H1 (cell line): ENCODE data around the gene ARHGEF4. TPM values are rescaled to one million over a fixed set of nuclear protein-coding genes. Genes with fewer than 3 reads are reported as not detected.
"Not testable (repeated sequence)": the region's sequence is repeated elsewhere in the genome, so short reads cannot be mapped to it uniquely, and the experiment has no call there.

Experiments
- CTCF ChIA-PET: fragments of 300-600 bp; sonication (Branson Sonifier 250); formaldehyde crosslinking; loops from one replicate; lab custom pipeline; 2021; ENCODE audit not compliant: partially characterized antibody; lab: Charles Lee
- POLR2A ChIA-PET: fragments of 300-600 bp; sonication (Branson Sonifier 250); formaldehyde crosslinking; loops from one replicate; lab custom pipeline; 2021; ENCODE audit warnings: inconsistent platforms; ENCODE audit not compliant: partially characterized antibody; lab: Charles Lee
- DNase-seq, 2 experiments: peaks; one replicate each; pipeline versions ENCODE4 v3.0.0 to v3.0.0-alpha.2; 2010 to 2022; ENCODE audit warnings: low spot score in 2 of 2, low read depth in 1 of 2, mixed read lengths in 1 of 2
- FAIRE-seq: peaks from 2 replicates; lab custom pipeline; 2011; peaks lifted over from hg19 to GRCh38; lab: Jason Lieb, UNC
- H2AFZ ChIP-seq: 2 replicates; pipeline ENCODE4 v1.8.1; 2012; ENCODE audit warnings: low read length, inconsistent platforms
- H2AK5ac ChIP-seq: 2 replicates; pipeline ENCODE4 v1.6.1; 2013; ENCODE audit warnings: low read depth, low read length
- H2BK120ac ChIP-seq: replicated peaks from 2 replicates; pipeline ENCODE3; 2013; ENCODE audit warnings: low read depth, low read length, inconsistent platforms
- H2BK12ac ChIP-seq: 2 replicates; pipeline ENCODE4 v1.6.1; 2013; ENCODE audit warnings: low read depth, low read length
- H2BK15ac ChIP-seq: 2 replicates; pipeline ENCODE4 v1.6.1; 2013; ENCODE audit warnings: low read length
- H2BK20ac ChIP-seq: 2 replicates; pipeline ENCODE4 v1.6.1; 2013; ENCODE audit warnings: low read length
- H2BK5ac ChIP-seq: 2 replicates; pipeline ENCODE4 v1.6.1; 2013; ENCODE audit warnings: low read depth, low read length
- H3K14ac ChIP-seq: 2 replicates; pipeline ENCODE4 v1.6.1; 2013; ENCODE audit warnings: inconsistent platforms; ENCODE audit not compliant: insufficient read length
- H3K18ac ChIP-seq: 2 replicates; pipeline ENCODE4 v1.6.1; 2013; ENCODE audit warnings: low read length; ENCODE audit errors: extremely low read depth
- H3K23ac ChIP-seq: 2 replicates; pipeline ENCODE4 v1.6.1; 2013; ENCODE audit warnings: inconsistent platforms; ENCODE audit not compliant: insufficient read length
- H3K23me2 ChIP-seq: 2 replicates; pipeline ENCODE4 v1.6.1; 2013; ENCODE audit warnings: low read depth, low read length
- H3K27ac ChIP-seq: 2 replicates; pipeline ENCODE4 v1.6.1; 2011; ENCODE audit warnings: low read depth, low read length, inconsistent platforms
- H3K27me3 ChIP-seq, 4 experiments: replicated peaks in 1 of 4; 1 replicate in 1 of 4; 2 replicates in 3 of 4; pipeline versions ENCODE4 v1.6.1 to v1.8.1; 2011 to 2013; ENCODE audit warnings: low read length in 3 of 4, mild to moderate bottlenecking in 3 of 4, inconsistent platforms in 2 of 4, mixed read lengths in 2 of 4, moderate library complexity in 1 of 4; ENCODE audit not compliant: control insufficient read depth in 3 of 4, insufficient read depth in 3 of 4; ENCODE audit errors: extremely low read depth in 1 of 4
- H3K36me3 ChIP-seq, 4 experiments: 2 replicates each; pipeline versions ENCODE4 v1.6.1 to v1.8.1; 2011 to 2013; ENCODE audit warnings: mild to moderate bottlenecking in 4 of 4, low read length in 3 of 4, moderate library complexity in 2 of 4, control low read depth in 1 of 4, inconsistent platforms in 1 of 4; ENCODE audit not compliant: insufficient read depth in 4 of 4, control insufficient read depth in 2 of 4
- H3K4ac ChIP-seq: replicated peaks from 2 replicates; pipeline ENCODE3; 2013; ENCODE audit warnings: low read length, low read depth, mixed read lengths, inconsistent platforms; ENCODE audit not compliant: insufficient read length
- H3K4me1 ChIP-seq, 4 experiments: replicated peaks in 1 of 4; 1 replicate in 1 of 4; 2 replicates in 3 of 4; pipeline versions ENCODE4 v1.6.1 to v1.8.1; 2011 to 2013; ENCODE audit warnings: low read length in 3 of 4, inconsistent platforms in 2 of 4, mixed read lengths in 1 of 4; ENCODE audit not compliant: insufficient read depth in 4 of 4, control insufficient read depth in 3 of 4
- H3K4me2 ChIP-seq, 2 experiments: 2 replicates each; pipeline versions ENCODE4 v1.6.1 to v1.8.1; 2011 to 2013; ENCODE audit warnings: low read depth in 2 of 2, low read length in 2 of 2, control low read depth in 1 of 2, inconsistent platforms in 1 of 2, mild to moderate bottlenecking in 1 of 2; ENCODE audit not compliant: insufficient read depth in 1 of 2
- H3K4me3 ChIP-seq, 4 experiments: fragments of 200-600, 300-600 bp in 1 of 4; sonication (generic), shearing (Covaris generic), sonication (Bioruptor Twin) in 1 of 4; 2 replicates each; pipeline versions ENCODE4 v1.5.1 to v1.8.1; 2011 to 2016; ENCODE audit warnings: low read length in 4 of 4, low read depth in 3 of 4, control low read depth in 2 of 4, inconsistent platforms in 2 of 4, mild to moderate bottlenecking in 2 of 4, mixed read lengths in 1 of 4, moderate library complexity in 1 of 4; ENCODE audit not compliant: insufficient read depth in 2 of 4; ENCODE audit errors: extremely low read depth in 1 of 4
- H3K56ac ChIP-seq: replicated peaks from 2 replicates; pipeline ENCODE3; 2013; ENCODE audit warnings: low read depth, mild to moderate bottlenecking, mixed read lengths, low read length, inconsistent platforms; ENCODE audit not compliant: insufficient read length
- H3K79me1 ChIP-seq: 2 replicates; pipeline ENCODE4 v1.6.1; 2013; ENCODE audit warnings: low read depth, low read length, control low read depth
- H3K79me2 ChIP-seq, 2 experiments: 2 replicates each; pipeline versions ENCODE4 v1.6.1 to v1.8.1; 2012 to 2013; ENCODE audit warnings: low read length in 2 of 2, mild to moderate bottlenecking in 2 of 2, inconsistent platforms in 1 of 2; ENCODE audit not compliant: insufficient read depth in 2 of 2, control insufficient read depth in 1 of 2
- H3K9ac ChIP-seq, 4 experiments: replicated peaks in 1 of 4; 1 replicate in 1 of 4; 2 replicates in 3 of 4; pipeline versions ENCODE4 v1.6.1 to v1.8.1; 2011 to 2013; ENCODE audit warnings: low read depth in 3 of 4, low read length in 3 of 4, control low read depth in 2 of 4, mild to moderate bottlenecking in 2 of 4, moderate library complexity in 2 of 4, inconsistent platforms in 1 of 4; ENCODE audit errors: extremely low read depth in 1 of 4
- H3K9me3 ChIP-seq, 2 experiments: 2 replicates each; pipeline versions ENCODE4 v1.6.1 to v1.8.1; 2012 to 2013; ENCODE audit warnings: mild to moderate bottlenecking in 2 of 2, moderate library complexity in 2 of 2, control low read depth in 1 of 2, inconsistent platforms in 1 of 2, low read depth in 1 of 2, low read length in 1 of 2, mixed read lengths in 1 of 2; ENCODE audit not compliant: insufficient read depth in 2 of 2
- H4K20me1 ChIP-seq, 2 experiments: replicated peaks in 1 of 2; 2 replicates each; pipeline versions ENCODE3 to v1.8.1; 2011 to 2013; ENCODE audit warnings: inconsistent platforms in 2 of 2, low read length in 2 of 2, mild to moderate bottlenecking in 1 of 2; ENCODE audit not compliant: insufficient read depth in 2 of 2, control insufficient read depth in 1 of 2
- H4K5ac ChIP-seq: 2 replicates; pipeline ENCODE4 v1.6.1; 2013; ENCODE audit warnings: low read length, low read depth, mixed read lengths, inconsistent platforms; ENCODE audit not compliant: insufficient read length
- H4K8ac ChIP-seq: 2 replicates; pipeline ENCODE4 v1.8.0; 2013; ENCODE audit warnings: mild to moderate bottlenecking, moderate library complexity, low read length, inconsistent platforms; ENCODE audit not compliant: insufficient read depth; ENCODE audit errors: extremely low read depth
- H4K91ac ChIP-seq: replicated peaks from 2 replicates; pipeline ENCODE3; 2013; ENCODE audit warnings: low read length, mixed read lengths, inconsistent platforms; ENCODE audit not compliant: insufficient read length
- WGBS, 2 experiments: shearing (Covaris generic) in 1 of 2; methylation state at CpG; one replicate each; pipeline versions ENCODE4 v1.1.6 to v1.1.7; 2013 to 2015; ENCODE audit warnings: low lambda C conversion rate in 2 of 2, mixed read lengths in 2 of 2, inconsistent platforms in 1 of 2, low coverage in 1 of 2, missing lambda C conversion rate in 1 of 2; ENCODE audit not compliant: insufficient replicate concordance in 2 of 2, insufficient coverage in 1 of 2, insufficient read length in 1 of 2; ENCODE audit errors: extremely low coverage in 1 of 2, missing lambda C conversion rate in 1 of 2; 5-methylcytosine and 5-hydroxymethylcytosine counted together
- polyA plus RNA-seq, 7 experiments: library from polyadenylated mRNA; depleted of rRNA in 3 of 7; stranded (reverse) in 5 of 7; unstranded in 2 of 7; fragments of >200 nt in 5 of 7; fragments of 200-250 nt in 2 of 7; gene quantifications; 1 replicate in 5 of 7; 2 replicates in 1 of 7; 4 replicates in 1 of 7; pipeline versions ENCODE4 v1.2.1 to v1.2.3, GENCODE V29; 2011 to 2013; ENCODE audit warnings: missing spikeins in 2 of 7, mixed read lengths in 2 of 7
- total RNA-seq: library from RNA; stranded (reverse); fragmentation: NEBNext Ultra II Directional; extraction: Animal tissue kit (Norgen Biotek cat#: 25700); gene quantifications from 2 replicates; pipeline ENCODE4 v1.2.1, GENCODE V29; 2021

ARHGEF4 gene
- total and polyA plus RNA-seq, 2 of the 8 experiments (the other 6 are each of a cell fraction or from before 2014, with no cell fraction given): 10.6 to 14.6 TPM

GRCh38 chr2:131068172-131068571, 231.5 kb downstream of the ARHGEF4 start:
- H4K5ac ChIP-seq, H3K18ac ChIP-seq, H3K4ac ChIP-seq, H3K79me1 ChIP-seq, H2AFZ ChIP-seq, H2BK12ac ChIP-seq, H3K14ac ChIP-seq, H2BK5ac ChIP-seq, H3K4me2 ChIP-seq, FAIRE-seq, H3K9me3 ChIP-seq, DNase-seq, H2AK5ac ChIP-seq, H3K23me2 ChIP-seq, H3K4me3 ChIP-seq, H2BK20ac ChIP-seq, H3K56ac ChIP-seq, H3K23ac ChIP-seq, H3K4me1 ChIP-seq, H2BK15ac ChIP-seq, H2BK120ac ChIP-seq, H3K27me3 ChIP-seq, H3K9ac ChIP-seq, H4K91ac ChIP-seq, H3K27ac ChIP-seq, CTCF ChIA-PET: not testable (repeated sequence)
- 89% methylated on average over 6 of the region's 6 CpGs; no CpG with 5 or more reads in 1 of the 2 experiments for WGBS, 2 experiments
- Histone ChIP-seq H4K8ac (peak overlapping the region; percentile 35; the same call in 1 of the 2 replicates), H3K36me3 (peaks cover 8 to 59% (median 18%) of the 10 kb centered on the region in 4 experiments; a peak in 7 of 8 replicates), H4K20me1 (peaks cover 16 to 35% of the 10 kb centered on the region in 2 experiments), H3K79me2 (peaks cover 7 to 84% of the 10 kb centered on the region in 2 experiments; a peak in 3 of 4 replicates)
- POLR2A ChIA-PET: interaction anchor here (0.7 to 1.2 kb wide), 2 partner anchors 9 to 12 kb away, joined by 4 to 7 read pairs; no protein-coding TSS in a partner anchor

DNA sequence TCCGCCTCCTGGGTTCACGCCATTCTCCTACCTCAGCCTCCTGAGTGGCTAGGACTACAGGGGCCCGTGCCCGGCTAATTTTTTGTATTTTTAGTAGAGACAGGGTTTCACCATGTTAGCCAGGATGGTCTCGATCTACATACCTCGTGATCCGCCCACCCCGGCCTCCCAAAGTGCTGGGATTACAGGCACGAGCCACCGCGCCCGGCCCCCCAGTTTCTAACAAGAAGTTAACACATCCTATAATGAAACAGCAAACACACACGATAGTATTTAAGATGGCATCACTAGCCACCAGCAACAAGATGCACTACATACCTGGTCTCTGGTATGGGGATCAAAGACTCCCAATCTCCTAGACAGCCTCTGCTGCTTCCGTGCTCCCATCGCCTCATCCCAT, 238.9 kb downstream of the ARHGEF4 start:
- H2BK12ac ChIP-seq, H4K5ac ChIP-seq, H3K4me2 ChIP-seq, H2AK5ac ChIP-seq, POLR2A ChIA-PET, H3K9me3 ChIP-seq, H3K4me3 ChIP-seq, H2BK5ac ChIP-seq, H3K9ac ChIP-seq, CTCF ChIA-PET, H3K23ac ChIP-seq, H3K4ac ChIP-seq, H3K4me1 ChIP-seq, DNase-seq, H2BK20ac ChIP-seq, H4K91ac ChIP-seq, H3K23me2 ChIP-seq, H3K27me3 ChIP-seq, H2BK120ac ChIP-seq, H3K56ac ChIP-seq, H3K14ac ChIP-seq, H2AFZ ChIP-seq, FAIRE-seq, H4K8ac ChIP-seq, H3K18ac ChIP-seq, H2BK15ac ChIP-seq, H3K27ac ChIP-seq: not testable (repeated sequence)
- Histone ChIP-seq H3K79me2 (peaks cover 16 to 87% of the 10 kb centered on the region in 2 experiments), H3K36me3 (peaks cover 17 to 70% (median 40%) of the 10 kb centered on the region in 4 experiments), H3K79me1 (peaks cover 20% of the 10 kb centered on the region), H4K20me1 (peaks cover 20 to 24% of the 10 kb centered on the region in 2 experiments)
- 93% methylated on average over 14 of the region's 15 CpGs; no CpG with 5 or more reads in 1 of the 2 experiments for WGBS, 2 experiments
